DOHH2 (cell line): ENCODE measurements around the gene PCDHA13.
"Not testable (repeated sequence)": the region's sequence is repeated elsewhere in the genome, so short reads cannot be mapped to it uniquely, and the experiment has no call there.

Experiments
- H3F3A ChIP-seq: fragments of 200-600 bp; sonication (generic), shearing (Covaris generic); 2 replicates; pipeline ENCODE4 v1.6.0; 2016; ENCODE audit warnings: antibody characterized with exemption, mild to moderate bottlenecking; ENCODE audit not compliant: control insufficient read depth, insufficient read depth
- H3K27ac ChIP-seq: fragments of 200-600 bp; sonication (generic); 2 replicates; pipeline ENCODE4 v1.5.1; 2014; ENCODE audit warnings: low read depth, mild to moderate bottlenecking, low read length, moderate library complexity
- H3K27me3 ChIP-seq: fragments of 200-600 bp; sonication (generic); 2 replicates; pipeline ENCODE4 v1.6.1; 2014; ENCODE audit warnings: mild to moderate bottlenecking, low read length, mixed read lengths; ENCODE audit not compliant: control insufficient read depth
- H3K36me3 ChIP-seq: fragments of 200-600 bp; sonication (generic); 2 replicates; pipeline ENCODE4 v1.6.1; 2014; ENCODE audit warnings: mild to moderate bottlenecking, low read length, moderate library complexity, mixed read lengths; ENCODE audit not compliant: control insufficient read depth
- H3K4me1 ChIP-seq: fragments of 200-600 bp; sonication (generic); 2 replicates; pipeline ENCODE4 v1.6.1; 2014; ENCODE audit warnings: mild to moderate bottlenecking, low read length, mixed read lengths; ENCODE audit not compliant: control insufficient read depth
- H3K4me2 ChIP-seq: fragments of 200-600 bp; sonication (generic); 2 replicates; pipeline ENCODE4 v1.6.0; 2014; ENCODE audit warnings: mild to moderate bottlenecking, low read length, moderate library complexity
- H3K4me3 ChIP-seq: fragments of 200-600 bp; sonication (generic); 2 replicates; pipeline ENCODE4 v1.5.1; 2014; ENCODE audit warnings: mild to moderate bottlenecking, low read length, mixed read lengths
- H3K79me2 ChIP-seq: fragments of 200-600 bp; sonication (generic); 2 replicates; pipeline ENCODE4 v1.6.1; 2014; ENCODE audit warnings: mild to moderate bottlenecking, low read length, mixed read lengths; ENCODE audit not compliant: control insufficient read depth
- H3K9me2 ChIP-seq: fragments of 200-600 bp; sonication (generic); replicated peaks from 2 replicates; pipeline ENCODE4 v1.6.1; 2014; ENCODE audit warnings: mild to moderate bottlenecking, low read length, mixed read lengths; ENCODE audit not compliant: control insufficient read depth
- H3K9me3 ChIP-seq: fragments of 200-600 bp; sonication (generic); 2 replicates; pipeline ENCODE4 v1.6.1; 2014; ENCODE audit warnings: antibody characterized with exemption, low read length, mixed read lengths; ENCODE audit not compliant: control insufficient read depth, insufficient read depth
- H4K20me1 ChIP-seq: fragments of 200-600 bp; sonication (generic); 2 replicates; pipeline ENCODE4 v1.6.0; 2014; ENCODE audit warnings: low read depth, mild to moderate bottlenecking, antibody characterized with exemption, low read length, moderate library complexity; ENCODE audit not compliant: control insufficient read depth, insufficient read depth
- EZH2phosphoT487 ChIP-seq: fragments of 200-600 bp; sonication (generic); IDR thresholded peaks from 2 replicates; pipeline ENCODE4 v1.6.1; 2017; ENCODE audit warnings: borderline replicate concordance, mild to moderate bottlenecking, antibody characterized with exemption, low read length, moderate library complexity, mixed read lengths
- TF ChIP-seq, protein P1 (sequence below): fragments of 200-600 bp; sonication (generic); IDR thresholded peaks from one replicate; pipeline ENCODE4 v1.5.1; 2014; ENCODE audit warnings: antibody characterized with exemption, mild to moderate bottlenecking, low read depth, low read length; ENCODE audit not compliant: poor library complexity, severe bottlenecking

The PCDHA13 gene, protein sequence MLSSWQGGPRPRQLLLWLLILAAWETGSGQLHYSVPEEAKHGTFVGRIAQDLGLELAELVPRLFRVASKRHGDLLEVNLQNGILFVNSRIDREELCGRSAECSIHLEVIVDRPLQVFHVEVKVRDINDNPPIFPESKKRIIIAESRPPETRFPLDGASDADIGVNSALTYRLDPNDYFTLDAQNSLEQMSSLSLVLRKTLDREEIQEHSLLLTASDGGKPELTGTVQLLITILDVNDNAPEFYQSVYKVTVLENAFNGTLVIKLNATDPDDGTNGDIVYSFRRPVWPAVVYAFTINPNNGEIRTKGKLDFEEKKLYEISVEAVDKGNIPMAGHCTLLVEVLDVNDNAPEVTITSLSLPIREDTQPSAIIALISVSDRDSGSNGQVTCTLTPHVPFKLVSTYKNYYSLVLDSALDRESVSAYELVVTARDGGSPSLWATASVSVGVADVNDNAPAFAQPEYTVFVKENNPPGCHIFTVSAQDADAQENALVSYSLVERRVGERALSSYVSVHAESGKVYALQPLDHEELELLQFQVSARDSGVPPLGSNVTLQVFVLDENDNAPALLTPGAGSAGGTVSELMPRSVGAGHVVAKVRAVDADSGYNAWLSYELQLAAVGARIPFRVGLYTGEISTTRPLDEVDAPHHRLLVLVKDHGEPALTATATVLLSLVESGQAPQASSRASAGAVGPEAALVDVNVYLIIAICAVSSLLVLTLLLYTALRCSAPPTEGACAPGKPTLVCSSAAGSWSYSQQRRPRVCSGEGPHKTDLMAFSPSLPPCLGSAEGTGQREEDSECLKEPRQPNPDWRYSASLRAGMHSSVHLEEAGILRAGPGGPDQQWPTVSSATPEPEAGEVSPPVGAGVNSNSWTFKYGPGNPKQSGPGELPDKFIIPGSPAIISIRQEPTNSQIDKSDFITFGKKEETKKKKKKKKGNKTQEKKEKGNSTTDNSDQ

DNA sequence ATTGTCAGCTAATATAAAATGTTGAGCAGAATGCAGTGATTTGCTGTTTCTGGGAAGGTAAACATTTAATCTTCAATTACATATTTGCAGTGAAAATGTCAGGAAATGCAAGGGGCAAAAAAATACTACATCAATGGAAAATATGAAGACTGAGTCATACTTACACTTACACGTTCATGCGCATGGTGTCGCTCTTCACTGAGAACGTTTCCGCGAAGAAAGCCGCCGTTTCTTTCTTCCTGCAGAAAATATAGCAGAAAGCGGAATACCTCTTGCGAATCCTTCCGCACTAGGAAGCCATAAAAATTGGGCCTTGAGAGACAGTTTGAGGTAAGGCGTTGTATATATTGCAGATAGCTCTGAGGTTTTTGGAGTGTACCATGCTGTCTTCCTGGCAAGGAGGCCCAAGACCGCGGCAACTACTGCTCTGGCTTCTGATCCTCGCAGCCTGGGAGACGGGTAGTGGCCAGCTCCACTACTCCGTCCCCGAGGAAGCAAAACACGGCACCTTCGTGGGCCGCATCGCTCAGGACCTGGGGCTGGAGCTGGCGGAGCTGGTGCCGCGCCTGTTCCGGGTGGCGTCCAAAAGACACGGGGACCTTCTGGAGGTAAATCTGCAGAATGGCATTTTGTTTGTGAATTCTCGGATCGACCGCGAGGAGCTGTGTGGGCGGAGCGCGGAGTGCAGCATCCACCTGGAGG, at the start of gene PCDHA13:
Gene PCDHA13, plus strand, starts transcription at position 236 of the 702 bp plus-strand sequence. Its CDS starts 145 bp downstream, at position 381.
- no peak for TF ChIP-seq EZH2phosphoT487
- TF ChIP-seq, protein P1, sequence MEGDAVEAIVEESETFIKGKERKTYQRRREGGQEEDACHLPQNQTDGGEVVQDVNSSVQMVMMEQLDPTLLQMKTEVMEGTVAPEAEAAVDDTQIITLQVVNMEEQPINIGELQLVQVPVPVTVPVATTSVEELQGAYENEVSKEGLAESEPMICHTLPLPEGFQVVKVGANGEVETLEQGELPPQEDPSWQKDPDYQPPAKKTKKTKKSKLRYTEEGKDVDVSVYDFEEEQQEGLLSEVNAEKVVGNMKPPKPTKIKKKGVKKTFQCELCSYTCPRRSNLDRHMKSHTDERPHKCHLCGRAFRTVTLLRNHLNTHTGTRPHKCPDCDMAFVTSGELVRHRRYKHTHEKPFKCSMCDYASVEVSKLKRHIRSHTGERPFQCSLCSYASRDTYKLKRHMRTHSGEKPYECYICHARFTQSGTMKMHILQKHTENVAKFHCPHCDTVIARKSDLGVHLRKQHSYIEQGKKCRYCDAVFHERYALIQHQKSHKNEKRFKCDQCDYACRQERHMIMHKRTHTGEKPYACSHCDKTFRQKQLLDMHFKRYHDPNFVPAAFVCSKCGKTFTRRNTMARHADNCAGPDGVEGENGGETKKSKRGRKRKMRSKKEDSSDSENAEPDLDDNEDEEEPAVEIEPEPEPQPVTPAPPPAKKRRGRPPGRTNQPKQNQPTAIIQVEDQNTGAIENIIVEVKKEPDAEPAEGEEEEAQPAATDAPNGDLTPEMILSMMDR: no peak
- no peaks in the 10 kb centered on the region for H3K36me3 ChIP-seq
- H3K4me1 ChIP-seq: no peaks in the 10 kb centered on the region
- H3F3A ChIP-seq: no peaks in the 10 kb centered on the region
- no peak within 1 kb of the TSS for H3K4me3 ChIP-seq
- H3K27ac ChIP-seq: no peak within 1 kb of the TSS
- no peaks in the 10 kb centered on the region for H3K79me2 ChIP-seq
- no peak within 1 kb of the TSS for H3K4me2 ChIP-seq
- H3K9me2 ChIP-seq: no peaks in the 10 kb centered on the region
- no peaks in the 10 kb centered on the region for H3K27me3 ChIP-seq
- H3K9me3 ChIP-seq: no peaks in the 10 kb centered on the region; the same call in 1 of the 2 replicates
- no peaks in the 10 kb centered on the region for H4K20me1 ChIP-seq

DNA sequence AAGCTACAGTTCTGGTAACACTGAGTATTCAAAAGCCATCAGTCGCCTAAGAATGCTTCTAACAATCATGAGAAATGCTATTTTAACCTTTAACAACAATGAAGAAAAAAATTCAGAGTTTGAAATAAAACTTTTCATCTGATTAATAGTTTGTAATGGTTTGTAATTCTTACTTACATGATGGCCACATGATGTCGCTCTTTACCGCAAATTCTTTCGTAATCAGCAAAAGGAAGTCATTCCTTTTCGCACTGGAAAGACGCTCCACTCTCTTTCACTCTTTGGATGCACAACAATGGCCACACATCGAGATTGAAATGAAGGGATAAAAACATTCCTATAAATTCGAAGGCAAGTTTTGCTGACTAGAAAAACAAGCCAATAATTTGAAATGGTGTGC, 47.9 kb upstream of the PCDHA13 start, which contains the start of gene PCDHA7:
Gene PCDHA7, plus strand, starts transcription at position 277 of the 400 bp plus-strand sequence. Its CDS starts 115 bp downstream, at position 392.
- H3K9me2 ChIP-seq: no peaks in the 10 kb centered on the region
- no peak for TF ChIP-seq EZH2phosphoT487
- TF ChIP-seq, protein P1: no peak
- H3K27me3 ChIP-seq: no peaks in the 10 kb centered on the region
- H3K9me3 ChIP-seq: no peaks in the 10 kb centered on the region
- H3K4me3 ChIP-seq: no peak within 1 kb of the TSS
- no peaks in the 10 kb centered on the region for H3K36me3 ChIP-seq
- H3K4me2 ChIP-seq: no peak within 1 kb of the TSS
- H3F3A ChIP-seq: no peaks in the 10 kb centered on the region
- H3K27ac ChIP-seq: no peak within 1 kb of the TSS
- no peaks in the 10 kb centered on the region for H3K79me2 ChIP-seq
- H4K20me1 ChIP-seq: no peaks in the 10 kb centered on the region
- no peaks in the 10 kb centered on the region for H3K4me1 ChIP-seq

DNA sequence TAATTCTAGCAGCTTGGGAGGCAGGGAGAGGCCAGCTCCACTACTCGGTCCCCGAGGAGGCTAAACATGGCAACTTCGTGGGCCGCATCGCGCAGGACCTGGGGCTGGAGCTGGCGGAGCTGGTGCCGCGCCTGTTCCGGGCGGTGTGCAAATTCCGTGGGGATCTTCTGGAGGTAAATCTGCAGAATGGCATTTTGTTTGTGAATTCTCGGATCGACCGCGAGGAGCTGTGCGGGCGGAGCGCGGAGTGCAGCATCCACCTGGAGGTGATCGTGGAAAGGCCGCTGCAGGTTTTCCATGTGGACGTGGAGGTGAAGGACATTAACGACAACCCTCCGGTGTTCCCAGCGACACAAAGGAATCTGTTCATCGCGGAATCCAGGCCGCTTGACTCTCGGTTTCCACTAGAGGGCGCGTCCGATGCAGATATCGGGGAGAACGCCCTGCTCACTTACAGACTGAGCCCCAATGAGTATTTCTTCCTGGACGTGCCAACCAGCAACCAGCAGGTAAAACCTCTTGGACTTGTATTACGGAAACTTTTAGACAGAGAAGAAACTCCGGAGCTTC, 47.4 kb upstream of the PCDHA13 start:
- not testable (repeated sequence) for H3K4me1 ChIP-seq, H3K4me2 ChIP-seq, H3K4me3 ChIP-seq, H3K27ac ChIP-seq, H3K9me2 ChIP-seq, H3K36me3 ChIP-seq, H3K9me3 ChIP-seq, H4K20me1 ChIP-seq, H3K27me3 ChIP-seq, H3K79me2 ChIP-seq, H3F3A ChIP-seq
